K562 (cell line): Measurements from ENCODE around the gene MCHR2. TPM values are rescaled to one million over a fixed set of nuclear protein-coding genes. Genes with fewer than 3 reads are reported as not detected.

Experiments
- ATAC-seq: fragments of 200-7000 bp; cut with Tn5 transposase; 3 replicates; pipeline ENCODE4 v1.9.1; 2020; ENCODE audit warnings: moderate library complexity
- BruUV-seq: library from RNA; stranded (reverse); fragments of 400-500 nt; replicated peaks from 2 replicates; lab custom pipeline; 2021; lab: Mats Ljungman, UMichigan
- CTCF ChIA-PET: fragments of 300-600 bp; formaldehyde crosslinking; extraction: SDS; loops from one replicate; lab custom pipeline; 2021; ENCODE audit warnings: low intra/inter-chr PET ratio; lab: Yijun Ruan, JAX
- POLR2A ChIA-PET: fragments of 300-600, 350-650 bp; sonication (Branson Sonifier 250); formaldehyde crosslinking; extraction: SDS; loops from one replicate; lab custom pipeline; 2021; ENCODE audit warnings: antibody characterized with exemption, inconsistent platforms; lab: Yijun Ruan, JAX
- DNase-seq, 4 experiments: peaks; one replicate each; pipeline versions ENCODE4 v3.0.0 to v3.0.0-alpha.2; 2011 to 2018; ENCODE audit warnings: low spot score in 3 of 4, mixed read lengths in 3 of 4; ENCODE audit errors: extremely low read depth in 1 of 4
- FAIRE-seq: peaks from 2 replicates; lab custom pipeline; 2011; peaks lifted over from hg19 to GRCh38; lab: Jason Lieb, UNC
- H2AFZ ChIP-seq: 2 replicates; pipeline ENCODE4 v1.6.0; 2011; ENCODE audit warnings: low read depth, low read length, control low read depth, inconsistent platforms
- H3K27ac ChIP-seq: fragments of 200-600 bp; 3 replicates; pipeline ENCODE4 v1.8.0; 2011; ENCODE audit warnings: low read depth, mild to moderate bottlenecking, control low read depth, inconsistent platforms, low read length, moderate library complexity, mixed read lengths; ENCODE audit errors: extremely low read depth
- H3K27me3 ChIP-seq, 2 experiments: fragments of 300-600 bp in 1 of 2; 2 replicates in 1 of 2; 3 replicates in 1 of 2; pipeline versions ENCODE4 v1.6.0 to v1.8.0; 2011; ENCODE audit warnings: inconsistent platforms in 2 of 2, low read length in 2 of 2, mild to moderate bottlenecking in 1 of 2, mixed read lengths in 1 of 2, moderate library complexity in 1 of 2; ENCODE audit not compliant: control insufficient read depth in 2 of 2, insufficient read depth in 2 of 2
- H3K36me3 ChIP-seq: fragments of 300-600 bp; 3 replicates; pipeline ENCODE4 v1.8.0; 2011; ENCODE audit warnings: mild to moderate bottlenecking, low read length, inconsistent platforms; ENCODE audit not compliant: control insufficient read depth, insufficient read depth
- H3K4me1 ChIP-seq, 2 experiments: fragments of 200-600 bp in 1 of 2; replicated peaks in 1 of 2; 2 replicates in 1 of 2; 3 replicates in 1 of 2; pipeline versions ENCODE4 v1.5.1 to v1.8.0; 2011; ENCODE audit warnings: inconsistent platforms in 2 of 2, low read length in 2 of 2, mild to moderate bottlenecking in 1 of 2, mixed read lengths in 1 of 2, moderate library complexity in 1 of 2; ENCODE audit not compliant: control insufficient read depth in 2 of 2, insufficient read depth in 2 of 2
- H3K4me2 ChIP-seq: 2 replicates; pipeline ENCODE4 v1.6.1; 2011; ENCODE audit warnings: low read length, control low read depth, inconsistent platforms, mixed read lengths; ENCODE audit not compliant: insufficient read depth
- H3K4me3 ChIP-seq: fragments of 200-600 bp; sonication (generic), shearing (Covaris generic); 2 replicates; pipeline ENCODE4 v1.5.1; 2016; ENCODE audit warnings: control low read depth, inconsistent platforms
- H3K79me2 ChIP-seq: fragments of 200-600 bp; 3 replicates; pipeline ENCODE4 v1.8.0; 2011; ENCODE audit warnings: low read length, inconsistent platforms; ENCODE audit not compliant: control insufficient read depth, insufficient read depth
- H3K9ac ChIP-seq, 2 experiments: 2 replicates each; pipeline versions ENCODE4 v1.6.0 to v1.6.1; 2011; ENCODE audit warnings: low read depth in 2 of 2, low read length in 2 of 2, control low read depth in 1 of 2, inconsistent platforms in 1 of 2, mild to moderate bottlenecking in 1 of 2, mixed read lengths in 1 of 2; ENCODE audit not compliant: insufficient read depth in 1 of 2
- H3K9me1 ChIP-seq: one replicate; pipeline ENCODE4 v1.6.0; 2011; ENCODE audit warnings: inconsistent platforms, mild to moderate bottlenecking, low read length, moderate library complexity; ENCODE audit not compliant: control insufficient read depth, insufficient read depth
- H3K9me3 ChIP-seq: replicated peaks from 2 replicates; pipeline ENCODE4 v1.5.1; 2011; ENCODE audit warnings: low read depth, low read length, inconsistent platforms; ENCODE audit not compliant: control insufficient read depth, insufficient read depth
- H4K20me1 ChIP-seq: replicated peaks from 2 replicates; pipeline ENCODE4 v1.6.1; 2011; ENCODE audit warnings: low read length, inconsistent platforms, mixed read lengths; ENCODE audit not compliant: control insufficient read depth, insufficient read depth
- GABPB1 ChIP-seq: sonication (generic); formaldehyde crosslinking; IDR thresholded peaks from 2 replicates; pipeline ENCODE4 v1.8.0; 2022; ENCODE audit warnings: mild to moderate bottlenecking, missing genetic modification reagents
- KDM4B ChIP-seq, 2 experiments: fragments of 450-650 bp in 1 of 2; sonication (generic) in 1 of 2; IDR thresholded peaks; 2 replicates each; pipeline ENCODE4 v1.6.1; 2016 to 2017; ENCODE audit warnings: borderline replicate concordance in 2 of 2, antibody characterized with exemption in 1 of 2, low read depth in 1 of 2, mild to moderate bottlenecking in 1 of 2
- NR2C2 ChIP-seq, 2 experiments: fragments of 200-800 bp in 1 of 2; sonication (Bioruptor generic) in 1 of 2; sonication (generic) in 1 of 2; formaldehyde crosslinking in 1 of 2; IDR thresholded peaks; 2 replicates each; pipeline versions ENCODE4 v1.6.1 to v1.8.0; 2016 to 2022; ENCODE audit warnings: mild to moderate bottlenecking in 1 of 2, missing compliant biosample characterization in 1 of 2, missing genetic modification characterization in 1 of 2, missing genetic modification reagents in 1 of 2
- PHTF2 ChIP-seq: fragments of 250-450 bp; sonication (Bioruptor Pico); IDR thresholded peaks from 2 replicates; pipeline ENCODE4 v1.5.0; 2021; ENCODE audit warnings: mild to moderate bottlenecking
- POLR2AphosphoS2 ChIP-seq: IDR thresholded peaks from 2 replicates; pipeline ENCODE4 v1.6.1; 2012; ENCODE audit warnings: low read length, improper control_type of control experiment
- POLR3A ChIP-seq: IDR thresholded peaks from 2 replicates; pipeline ENCODE4 v1.6.1; 2011; ENCODE audit warnings: borderline replicate concordance, mild to moderate bottlenecking, moderate library complexity; ENCODE audit not compliant: insufficient read length, insufficient read depth; ENCODE audit errors: extremely low read depth
- SP1 ChIP-seq: sonication (generic); formaldehyde crosslinking; IDR thresholded peaks from 2 replicates; pipeline ENCODE4 v1.8.1; 2022; ENCODE audit warnings: mild to moderate bottlenecking, missing genetic modification reagents
- TOE1 ChIP-seq, 2 experiments: fragments of 450-650 bp in 1 of 2; sonication (generic) in 1 of 2; formaldehyde crosslinking in 1 of 2; IDR thresholded peaks; 2 replicates each; pipeline versions ENCODE4 v1.7.1 to v1.8.0; 2016 to 2022; ENCODE audit warnings: borderline replicate concordance in 2 of 2, mild to moderate bottlenecking in 2 of 2, antibody characterized with exemption in 1 of 2, inconsistent platforms in 1 of 2, low read depth in 1 of 2, missing genetic modification reagents in 1 of 2, moderate library complexity in 1 of 2
- U2AF2 ChIP-seq: fragments of 200-400 bp; formaldehyde crosslinking; optimal IDR thresholded peaks from 2 replicates; pipeline ENCODE3; 2017; ENCODE audit warnings: low read depth, mild to moderate bottlenecking, low read length
- ZNF589 ChIP-seq: fragments of 200-800 bp; sonication (Bioruptor generic); IDR thresholded peaks from 2 replicates; pipeline ENCODE4 v1.6.1; 2016; ENCODE audit warnings: low read depth, missing genetic modification characterization, missing compliant biosample characterization
- ZNF766 ChIP-seq: fragments of 200-800 bp; sonication (Bioruptor generic); conservative IDR thresholded peaks from 2 replicates; pipeline ENCODE4 v1.6.1; 2016; ENCODE audit warnings: missing genetic modification characterization, missing compliant biosample characterization
- WGBS: fragments of 100-300 bp; shearing (Covaris generic); methylation state at CpG from one replicate; pipeline ENCODE4 v1.1.6; 2016; ENCODE audit warnings: low coverage, mixed read lengths; ENCODE audit not compliant: insufficient coverage; ENCODE audit errors: missing lambda C conversion rate; 5-methylcytosine and 5-hydroxymethylcytosine counted together
- in situ Hi-C: fragments of 300-500 bp; cut with MboI; formaldehyde crosslinking; loops from 4 replicates; pipeline ENCODE4 v1.15.0; 2018; ENCODE audit warnings: inconsistent platforms, mixed read lengths
- intact Hi-C: fragments of 100-400 bp; cut with micrococcal nuclease; formaldehyde crosslinking; loops from 2 replicates; pipeline ENCODE4 v1.14.2; 2022
- polyA plus RNA-seq, 8 experiments: library from polyadenylated mRNA; depleted of rRNA in 4 of 8; stranded (reverse) in 5 of 8; unstranded in 3 of 8; fragments of >200 nt; fragmentation: Nextera tagmentation in 2 of 8; fragmentation: Illumina TruSeq in 1 of 8; extraction: Ambion mirVana in 2 of 8; extraction: Trizol in 1 of 8; gene quantifications; 2 replicates each; pipeline versions ENCODE4 v1.2.1 to v1.2.3, GENCODE V29; 2011 to 2014; ENCODE audit warnings: inconsistent platforms in 1 of 8, missing spikeins in 1 of 8
- total RNA-seq, 7 experiments: library from RNA; depleted of rRNA in 6 of 7; stranded (reverse); fragments of >200 nt in 6 of 7; fragmentation: Illumina TruSeq in 2 of 7; extraction: Trizol in 2 of 7; gene quantifications; 2 replicates each; pipeline versions ENCODE4 v1.2.1 to v1.2.3, GENCODE V29; 2011 to 2021; ENCODE audit warnings: low replicate concordance in 1 of 7
- TF ChIP-seq, protein P1 (sequence below): fragments of 250-450 bp; sonication (Bioruptor Pico); IDR thresholded peaks from 2 replicates; pipeline ENCODE4 v1.6.1; 2021; ENCODE audit warnings: mild to moderate bottlenecking
- TF ChIP-seq, protein P2 (sequence below): fragments of 250-450 bp; sonication (Bioruptor Pico); IDR thresholded peaks from 2 replicates; pipeline ENCODE4 v1.8.0; 2021; ENCODE audit warnings: borderline replicate concordance, mild to moderate bottlenecking, moderate library complexity; ENCODE audit not compliant: poor library complexity, severe bottlenecking

MCHR2 gene
- total and polyA plus RNA-seq, 9 of the 15 experiments (the other 6 are each of a cell fraction or from before 2014, with no cell fraction given), result not detected

DNA sequence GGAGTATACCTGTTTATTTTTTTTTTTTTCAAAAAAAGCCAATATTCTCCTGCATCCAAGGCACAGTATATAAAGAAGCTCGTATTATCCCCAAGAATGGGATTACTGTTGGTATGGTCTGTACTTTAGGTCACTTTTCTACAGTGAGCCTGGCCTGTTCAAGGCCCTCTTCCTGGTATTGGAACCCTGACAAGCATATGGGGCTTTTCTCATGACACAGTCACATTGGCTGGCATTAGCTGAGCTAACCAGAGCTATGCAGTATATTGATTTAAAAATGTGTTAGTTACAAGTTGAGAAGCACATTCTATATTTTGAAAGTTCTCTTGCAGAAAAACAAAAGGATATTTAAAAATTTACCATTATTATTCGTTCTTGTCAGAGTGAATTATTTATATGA is 48.0 kb downstream of the MCHR2 start:
- H2AFZ ChIP-seq, result no peak overlapping the region

More for the DNA sequence above, 48.0 kb downstream of the MCHR2 start:
- H3K9me3 ChIP-seq, result no peaks in the 10 kb centered on the region
- no peaks in the 10 kb centered on the region for H3K4me1 ChIP-seq
- ChIA-PET POLR2A (interaction anchor here (1.2 kb wide), 1 partner anchor 10 kb away, joined by 3 read pairs; no protein-coding TSS in a partner anchor), CTCF (no interaction called here)
- intact Hi-C loops, result no loop called here
- no peak overlapping the region for H3K9ac ChIP-seq
- TF ChIP-seq NR2C2 (CRISPR knock-in tag; IDR thresholded peaks at IDR 0.05), result no peak
- no peak for TF ChIP-seq NR2C2 (tag; IDR thresholded peaks at IDR 0.05)
- no peak for TF ChIP-seq ZNF589 (CRISPR knock-in tag)
- no peak for TF ChIP-seq ZNF766 (CRISPR knock-in tag)
- TF ChIP-seq, protein P1, sequence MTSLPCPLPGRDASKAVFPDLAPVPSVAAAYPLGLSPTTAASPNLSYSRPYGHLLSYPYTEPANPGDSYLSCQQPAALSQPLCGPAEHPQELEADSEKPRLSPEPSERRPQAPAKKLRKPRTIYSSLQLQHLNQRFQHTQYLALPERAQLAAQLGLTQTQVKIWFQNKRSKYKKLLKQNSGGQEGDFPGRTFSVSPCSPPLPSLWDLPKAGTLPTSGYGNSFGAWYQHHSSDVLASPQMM (CRISPR knock-in tag), result no peak
- TF ChIP-seq U2AF2, result no peak
- TF ChIP-seq TOE1 (IDR thresholded peaks at IDR 0.05; ENCODE audit: borderline replicate concordance), result no peak
- TF ChIP-seq TOE1 (CRISPR knock-in tag; IDR thresholded peaks at IDR 0.05; ENCODE audit: borderline replicate concordance, low read depth), result no peak
- TF ChIP-seq KDM4B (IDR thresholded peaks at IDR 0.05; ENCODE audit: borderline replicate concordance in 2 of 2, low read depth in 1 of 2), result no peak
- TF ChIP-seq POLR3A, result no peak
- no peak for TF ChIP-seq GABPB1
- TF ChIP-seq PHTF2 (CRISPR knock-in tag), result no peak
- TF ChIP-seq, protein P2, sequence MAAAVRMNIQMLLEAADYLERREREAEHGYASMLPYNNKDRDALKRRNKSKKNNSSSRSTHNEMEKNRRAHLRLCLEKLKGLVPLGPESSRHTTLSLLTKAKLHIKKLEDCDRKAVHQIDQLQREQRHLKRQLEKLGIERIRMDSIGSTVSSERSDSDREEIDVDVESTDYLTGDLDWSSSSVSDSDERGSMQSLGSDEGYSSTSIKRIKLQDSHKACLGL (CRISPR knock-in tag), result no peak
- no peak for TF ChIP-seq POLR2AphosphoS2
- no peak for TF ChIP-seq SP1 (CRISPR knock-in tag)
- FAIRE-seq (no peak), ATAC-seq (no peak), DNase-seq (no peak)
- no peak overlapping the region for H3K27ac ChIP-seq
- H3K9me1 ChIP-seq, result no peaks in the 10 kb centered on the region
- in situ Hi-C loops, result no loop called here
- no peaks in the 10 kb centered on the region for H3K79me2 ChIP-seq
- H3K36me3 ChIP-seq, result no peaks in the 10 kb centered on the region
- no peaks in the 10 kb centered on the region for H3K27me3 ChIP-seq
- H3K4me3 ChIP-seq, result no peak overlapping the region
- no TSS peak for BruUV-seq
- H4K20me1 ChIP-seq, result no peaks in the 10 kb centered on the region
- 0% methylated on average over 2 of the region's 2 CpGs for WGBS
- H3K4me2 ChIP-seq, result no peak overlapping the region
